Mesenteric fat pad (tissue), 1 donor: ENCODE measurements around the gene CYB5A. TPM values are rescaled to one million over a fixed set of nuclear protein-coding genes. Genes with fewer than 3 reads are reported as not detected.

ENCODE experiments used
- DNase-seq: peaks from one replicate; pipeline ENCODE4 v3.0.0-alpha.2; 2020; ENCODE audit warnings: low spot score
- total RNA-seq: library from RNA; stranded (reverse); fragmentation: NEBNext Ultra II Directional; extraction: Animal tissue kit (Norgen Biotek cat#: 25700); gene quantifications from one replicate; pipeline ENCODE4 v1.2.1, GENCODE V29; 2021
- donor health status: DM: yes; HTN: yes; CAD: no.

CYB5A gene
- total RNA-seq, 1 donor from 2014 or later = 353 TPM

DNA sequence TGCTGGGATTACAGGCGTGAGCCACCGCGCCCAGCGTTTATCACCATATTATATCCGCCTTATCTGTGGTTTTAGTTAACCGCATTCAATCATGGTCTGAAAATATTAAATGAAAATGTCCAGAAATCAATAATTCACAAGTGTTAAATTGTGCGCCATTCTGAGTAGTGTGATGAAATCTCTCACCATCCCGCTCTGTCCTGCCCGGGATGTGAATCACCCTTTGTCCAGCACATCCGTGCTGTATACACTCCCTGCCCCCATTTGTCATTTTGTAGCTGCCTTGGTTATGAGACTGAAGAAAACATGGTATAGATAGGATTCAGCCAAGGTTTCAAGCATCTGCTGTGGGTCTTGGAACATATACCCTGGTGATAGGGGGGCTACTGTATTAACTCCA lies 72.7 kb downstream of the CYB5A start:
- no peak for DNase-seq

DNA sequence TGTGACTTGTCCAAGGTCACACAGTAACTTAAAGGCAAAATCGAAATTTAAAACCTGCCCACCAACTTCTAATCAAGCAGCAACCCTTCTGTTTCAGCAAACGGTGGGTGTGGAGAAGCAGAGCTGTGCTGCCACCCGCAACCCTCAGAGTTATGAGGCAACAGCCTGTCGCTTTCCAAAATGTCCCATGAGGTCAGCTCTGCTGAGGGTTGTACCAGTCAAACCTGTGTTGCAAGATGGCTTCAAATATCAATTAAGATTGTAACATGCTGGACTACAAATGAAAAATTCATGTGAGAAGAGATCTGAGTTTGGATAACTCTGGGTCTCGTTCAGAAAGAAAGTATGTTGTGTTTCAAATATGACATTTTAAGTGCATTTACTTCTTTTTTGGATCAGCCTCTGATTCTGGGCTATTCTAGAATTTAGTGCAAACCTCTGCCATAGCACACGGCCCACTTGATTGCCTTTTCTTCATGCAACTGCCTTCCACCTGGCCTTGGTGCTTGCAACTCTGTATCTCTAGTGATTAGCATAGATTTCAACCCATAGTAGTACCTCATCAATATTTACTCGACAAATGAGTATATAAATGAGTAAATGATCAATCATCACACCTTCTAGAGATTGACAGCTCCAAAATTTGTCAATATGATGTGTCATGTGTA lies 74.2 kb downstream of the CYB5A start:
- DNase-seq = no peak

DNA sequence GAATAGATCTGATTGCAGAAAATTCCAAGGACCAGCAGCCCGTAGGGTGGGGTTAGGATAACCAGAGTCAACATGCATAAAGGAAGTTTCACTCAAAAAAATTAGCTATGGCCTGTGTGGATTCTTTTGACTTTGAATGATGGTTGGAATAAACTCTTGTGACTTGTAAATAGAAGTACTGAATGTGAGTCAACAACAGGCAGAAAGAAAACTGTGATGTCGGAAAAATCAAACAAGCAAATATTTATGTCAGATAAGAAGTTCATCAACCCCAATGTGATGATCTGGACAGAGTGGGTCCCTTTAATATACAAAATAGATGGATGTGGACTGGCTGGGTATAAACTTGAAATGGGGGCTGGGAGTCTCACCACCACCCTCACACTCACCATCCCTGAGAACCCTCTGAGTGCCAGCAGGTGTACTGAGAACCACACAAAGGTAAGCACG lies 75.1 kb downstream of the CYB5A start:
- no peak for DNase-seq

DNA sequence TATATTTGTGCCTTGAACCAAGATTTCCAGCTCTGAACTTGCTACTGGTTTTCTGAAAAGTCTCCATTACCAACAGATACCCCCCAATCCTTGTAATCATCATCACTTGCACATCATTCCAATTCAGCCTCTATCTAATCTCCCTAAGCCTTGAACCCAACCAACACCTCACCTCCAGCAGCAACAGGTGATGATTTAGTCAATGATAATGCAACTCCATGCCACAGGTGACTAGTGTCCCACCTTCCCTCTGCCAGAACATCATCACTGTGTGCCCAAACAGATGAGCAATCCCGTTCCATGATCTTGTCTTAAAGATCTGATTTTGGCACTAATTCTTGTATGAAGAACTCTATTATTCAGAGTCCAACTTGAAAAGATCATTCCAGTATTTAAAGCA lies 75.9 kb downstream of the CYB5A start:
- no peak for DNase-seq

DNA sequence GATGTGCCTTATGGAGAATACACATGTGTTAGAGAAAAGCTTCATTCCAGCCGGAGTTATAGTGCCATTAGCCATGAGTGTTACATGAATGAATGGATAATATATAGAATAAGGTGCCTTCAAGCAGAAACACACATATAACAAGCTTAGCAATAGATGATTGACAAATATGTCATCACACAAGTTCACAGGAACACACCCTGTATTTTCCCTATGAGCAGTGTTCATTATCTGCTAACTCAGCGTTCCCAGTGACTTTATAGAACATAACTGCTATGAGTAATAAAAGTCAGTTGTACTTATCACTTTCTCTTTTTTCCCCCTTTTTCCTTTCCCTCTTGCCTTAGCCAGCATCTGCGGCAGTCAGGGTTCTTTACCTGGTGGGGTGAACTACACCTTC lies 78.3 kb downstream of the CYB5A start:
- no peak for DNase-seq

DNA sequence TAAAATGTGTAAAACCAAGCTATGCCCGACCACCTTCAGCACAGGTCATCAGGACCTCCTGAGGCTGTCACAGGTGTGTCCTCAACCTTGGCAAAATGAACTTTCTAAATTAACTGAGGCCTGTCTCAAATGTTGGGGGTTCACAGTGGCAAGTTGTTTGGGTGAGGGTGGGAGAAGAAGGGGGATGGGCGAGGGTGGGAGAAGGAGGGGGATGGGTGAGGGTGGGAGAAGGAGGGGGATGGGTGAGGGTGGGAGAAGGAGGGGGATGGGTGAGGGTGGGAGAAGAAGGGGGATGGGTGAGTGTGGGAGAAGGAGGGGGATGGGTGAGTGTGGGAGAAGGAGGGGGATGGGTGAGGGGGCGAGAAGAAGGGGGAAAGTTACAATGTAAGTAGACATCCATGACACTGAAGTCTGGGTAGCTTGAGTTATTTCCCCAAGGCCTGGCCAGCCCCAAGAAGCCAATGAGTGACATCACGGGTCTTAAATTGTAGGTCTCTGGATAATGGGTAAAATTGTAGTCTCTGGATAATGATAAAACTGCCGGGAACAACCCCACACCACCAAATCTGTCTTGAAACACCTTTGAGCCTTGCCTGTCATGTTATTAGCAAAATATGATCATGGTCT lies 87.1 kb downstream of the CYB5A start:
- no peak for DNase-seq

DNA sequence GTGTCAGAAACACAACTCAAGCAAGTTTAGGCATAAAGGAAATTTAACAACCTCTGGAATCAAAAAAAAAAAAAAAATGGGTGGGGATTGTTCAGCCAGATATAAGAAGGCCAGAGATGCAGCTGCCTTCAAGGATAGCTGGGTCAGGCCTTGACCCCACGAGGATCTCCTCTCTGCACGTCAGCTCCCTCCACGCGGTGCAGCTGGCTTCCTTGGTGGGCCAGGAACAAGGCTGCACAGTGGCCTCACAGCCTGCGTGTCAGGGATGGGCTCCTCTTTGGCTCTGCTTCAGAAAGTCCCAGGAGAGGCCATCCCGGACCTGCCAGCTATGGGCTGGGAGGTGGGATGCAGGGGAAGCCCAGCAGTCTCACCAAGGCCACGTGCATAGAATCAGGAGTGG lies 88.0 kb downstream of the CYB5A start:
- DNase-seq = no peak

Other genes with a start within 250 kb of the CYB5A start
- 0.29 TPM for gene FBXO15, start 144.1 kb downstream of the CYB5A start, total RNA-seq
- gene TIMM21, start 143.4 kb downstream of the CYB5A start, total RNA-seq = 28.9 TPM
- not detected for gene C18orf63, start 23.9 kb upstream of the CYB5A start, total RNA-seq
- not detected for gene DIPK1C, start 165.3 kb upstream of the CYB5A start, total RNA-seq
- 164 TPM for gene CNDP2, start 204.4 kb upstream of the CYB5A start, total RNA-seq
- not detected for gene CNDP1, start 242.5 kb upstream of the CYB5A start, total RNA-seq